ENCODE data around the gene ZNF566.

DNA sequence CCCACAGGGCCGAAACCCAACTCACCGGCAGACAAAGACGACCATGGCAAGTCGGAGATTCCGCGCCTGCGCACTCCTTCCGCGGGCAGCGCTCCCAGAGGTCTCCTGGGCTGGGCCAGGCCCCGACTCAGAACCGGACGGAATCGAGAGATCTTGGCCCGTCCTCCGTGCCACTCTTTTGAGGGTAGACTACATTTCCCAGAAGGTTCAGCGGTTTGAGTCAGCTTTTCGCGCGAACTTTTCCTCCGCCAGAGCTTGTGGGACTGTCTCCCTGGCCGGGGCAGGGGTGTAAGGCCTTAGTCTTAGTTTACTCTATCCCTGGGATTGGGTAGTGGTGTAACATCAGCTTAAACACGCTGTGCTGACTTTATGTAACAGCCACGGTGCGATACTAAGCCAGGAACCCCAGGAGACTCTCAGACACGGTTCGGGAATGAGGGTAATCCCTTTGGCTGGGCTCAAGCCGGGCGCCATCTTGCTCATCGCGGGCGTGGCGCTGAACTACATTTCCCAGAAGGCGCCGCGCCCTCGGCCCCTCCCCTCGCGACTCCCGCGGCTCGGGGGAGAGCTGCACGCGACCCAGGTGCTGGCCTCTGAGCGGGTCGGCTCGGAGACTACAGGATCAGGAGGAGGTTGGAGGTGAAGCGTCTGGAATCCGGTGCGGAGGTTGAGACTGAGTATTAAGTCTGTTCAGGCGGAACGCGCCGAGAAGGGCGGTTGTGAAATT lies 39.0 kb upstream of the ZNF566 start, which contains the start of gene ZNF260:
- TF ChIP-seq, protein P1, sequence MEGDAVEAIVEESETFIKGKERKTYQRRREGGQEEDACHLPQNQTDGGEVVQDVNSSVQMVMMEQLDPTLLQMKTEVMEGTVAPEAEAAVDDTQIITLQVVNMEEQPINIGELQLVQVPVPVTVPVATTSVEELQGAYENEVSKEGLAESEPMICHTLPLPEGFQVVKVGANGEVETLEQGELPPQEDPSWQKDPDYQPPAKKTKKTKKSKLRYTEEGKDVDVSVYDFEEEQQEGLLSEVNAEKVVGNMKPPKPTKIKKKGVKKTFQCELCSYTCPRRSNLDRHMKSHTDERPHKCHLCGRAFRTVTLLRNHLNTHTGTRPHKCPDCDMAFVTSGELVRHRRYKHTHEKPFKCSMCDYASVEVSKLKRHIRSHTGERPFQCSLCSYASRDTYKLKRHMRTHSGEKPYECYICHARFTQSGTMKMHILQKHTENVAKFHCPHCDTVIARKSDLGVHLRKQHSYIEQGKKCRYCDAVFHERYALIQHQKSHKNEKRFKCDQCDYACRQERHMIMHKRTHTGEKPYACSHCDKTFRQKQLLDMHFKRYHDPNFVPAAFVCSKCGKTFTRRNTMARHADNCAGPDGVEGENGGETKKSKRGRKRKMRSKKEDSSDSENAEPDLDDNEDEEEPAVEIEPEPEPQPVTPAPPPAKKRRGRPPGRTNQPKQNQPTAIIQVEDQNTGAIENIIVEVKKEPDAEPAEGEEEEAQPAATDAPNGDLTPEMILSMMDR (conservative IDR thresholded peaks at IDR 0.05 in 1 of 2, IDR thresholded peaks at IDR 0.05 in 1 of 2; ENCODE audit: low read depth in 1 of 2, low read length in 2 of 2), result peak in 1 of 2 donors; percentile 4
- no peak for TF ChIP-seq EZH2 (IDR thresholded peaks at IDR 0.05; ENCODE audit: low read length, missing control alignments)

All from fibroblast of lung (primary cell).